AG08395 (cell line): ENCODE data around the gene VAPB.

Experiments
- DNase-seq: peaks from one replicate; pipeline ENCODE4 v3.0.0; 2012; ENCODE audit warnings: mixed read lengths, low spot score

VAPB gene

DNA sequence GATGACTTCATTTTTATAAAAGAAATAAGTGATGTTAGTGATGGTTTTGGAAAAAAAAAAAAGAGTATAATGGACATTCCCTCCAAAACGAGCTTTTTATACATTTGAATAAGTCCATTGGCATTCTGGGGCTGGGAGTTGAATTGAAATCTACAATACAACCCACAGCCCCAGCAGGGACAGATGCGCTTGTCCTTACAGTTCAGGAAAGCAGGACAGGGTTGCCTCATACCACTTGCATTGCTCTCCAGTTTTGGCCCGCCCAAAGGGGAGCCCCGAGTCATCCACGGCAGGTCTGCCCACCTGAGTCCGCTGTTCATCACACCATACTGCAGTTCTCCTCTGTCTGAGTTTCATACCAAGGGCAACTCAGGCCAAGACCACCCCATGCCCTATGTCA, 46.2 kb downstream of the VAPB start:
- DNase-seq = no peak

DNA sequence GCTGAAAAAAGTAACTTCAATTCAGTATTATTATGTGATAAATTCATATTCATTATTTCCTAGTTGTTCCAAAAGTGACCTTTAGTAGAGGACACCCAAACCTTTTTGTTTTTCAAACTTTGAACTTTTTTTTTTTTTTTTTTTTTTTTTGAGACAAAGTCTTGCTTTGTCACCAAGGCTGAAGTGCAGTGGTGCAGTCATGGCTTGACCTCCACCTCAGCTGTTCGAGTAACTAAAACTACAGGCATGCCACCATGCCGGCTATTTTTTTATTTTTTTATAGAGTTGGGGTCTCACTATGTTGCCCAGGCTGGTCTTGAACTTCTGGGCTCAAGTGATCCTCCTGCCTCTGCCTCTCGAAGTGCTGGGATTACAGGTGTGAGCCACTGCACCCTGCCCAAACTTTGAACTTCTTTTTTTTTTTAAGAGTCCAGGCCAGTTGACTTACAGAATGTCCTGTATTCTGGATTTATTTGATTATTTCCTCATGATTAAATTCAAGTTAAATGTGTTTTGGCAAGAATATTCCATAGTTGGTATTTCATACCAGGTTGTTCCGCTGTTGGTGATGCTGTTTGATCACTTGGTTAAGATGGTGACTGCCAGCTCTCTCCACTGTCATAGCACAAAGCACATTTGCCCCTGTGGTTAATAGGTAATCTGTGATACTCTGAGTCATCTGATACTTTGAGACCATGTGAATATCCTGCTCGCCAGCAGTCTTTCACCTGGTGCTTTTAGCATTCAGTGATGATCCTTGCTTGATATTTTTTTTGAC, 48.0 kb downstream of the VAPB start:
- no peak for DNase-seq

DNA sequence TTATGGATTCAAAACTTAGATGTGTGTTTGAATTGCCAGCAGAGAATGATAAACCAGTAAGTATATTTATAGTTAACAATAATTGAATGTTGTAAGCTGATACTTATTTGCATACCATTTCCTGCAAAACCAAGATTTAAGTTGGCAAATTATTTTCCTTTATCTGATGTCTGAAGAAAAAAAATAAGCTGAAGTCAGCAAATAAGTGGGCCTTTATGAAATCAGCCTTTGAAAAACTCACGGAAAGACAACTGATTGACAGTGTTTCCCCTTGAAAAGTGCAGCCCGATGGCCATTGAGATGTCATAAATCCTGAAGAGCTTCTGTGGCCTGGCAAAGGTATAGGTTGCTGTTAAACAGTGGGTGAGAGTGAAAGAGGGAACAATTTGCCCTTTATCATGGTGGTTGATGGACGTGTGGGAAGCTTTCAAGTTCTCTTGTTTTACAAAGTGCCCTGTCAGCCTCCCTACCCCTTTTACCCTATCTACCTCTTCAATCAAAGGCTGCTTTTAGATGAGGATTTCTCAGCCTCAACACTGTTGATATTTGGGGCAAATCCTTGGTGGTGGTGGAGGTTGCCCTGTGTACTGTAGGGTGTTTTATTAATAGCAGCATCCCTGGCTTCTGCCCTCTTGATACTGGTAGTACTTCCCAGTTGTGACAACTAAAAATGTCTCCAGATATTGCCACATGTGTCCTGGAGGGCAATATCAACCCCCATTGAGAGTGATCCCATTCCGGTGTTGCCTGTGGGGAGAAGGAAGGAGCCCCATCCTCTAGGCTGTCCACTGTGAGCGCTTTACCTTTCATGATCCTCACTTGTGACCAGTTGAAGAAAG, 50.2 kb downstream of the VAPB start:
- DNase-seq = no peak

DNA sequence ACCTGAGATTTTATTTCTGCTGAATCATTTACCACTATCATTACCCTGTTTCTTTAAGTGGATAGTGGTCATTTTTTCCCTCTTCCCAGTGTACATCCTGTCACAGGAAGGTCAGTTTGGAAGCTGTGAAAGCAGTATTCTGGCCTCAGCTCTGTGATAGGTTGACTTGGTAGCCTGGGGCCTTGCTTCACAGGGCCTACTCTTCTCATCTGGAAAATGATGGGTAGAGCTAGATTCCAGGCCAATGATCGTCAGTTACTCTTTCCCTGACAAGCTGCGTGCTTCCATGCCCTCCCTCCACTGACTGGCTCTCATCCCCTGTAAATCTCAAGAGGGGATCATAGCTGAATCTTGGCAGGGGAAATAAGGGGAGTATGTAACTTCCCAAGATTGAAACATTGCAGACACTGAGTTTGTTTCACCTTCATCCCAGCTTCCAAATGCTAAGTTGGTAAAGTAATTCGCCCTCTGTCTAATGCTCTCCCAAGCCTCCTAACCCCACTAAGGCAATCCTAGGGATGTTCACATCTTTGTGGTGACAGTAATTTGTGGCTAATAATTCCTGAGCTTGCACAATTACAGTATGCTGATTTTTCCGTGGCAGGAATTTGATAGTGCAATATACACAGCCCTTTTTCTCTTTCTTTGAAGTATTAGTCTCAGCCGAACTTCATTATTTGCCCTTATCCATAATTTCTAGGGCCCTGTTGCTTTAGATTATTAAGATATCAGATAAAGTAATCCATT, 51.2 kb downstream of the VAPB start:
- DNase-seq = no peak

DNA sequence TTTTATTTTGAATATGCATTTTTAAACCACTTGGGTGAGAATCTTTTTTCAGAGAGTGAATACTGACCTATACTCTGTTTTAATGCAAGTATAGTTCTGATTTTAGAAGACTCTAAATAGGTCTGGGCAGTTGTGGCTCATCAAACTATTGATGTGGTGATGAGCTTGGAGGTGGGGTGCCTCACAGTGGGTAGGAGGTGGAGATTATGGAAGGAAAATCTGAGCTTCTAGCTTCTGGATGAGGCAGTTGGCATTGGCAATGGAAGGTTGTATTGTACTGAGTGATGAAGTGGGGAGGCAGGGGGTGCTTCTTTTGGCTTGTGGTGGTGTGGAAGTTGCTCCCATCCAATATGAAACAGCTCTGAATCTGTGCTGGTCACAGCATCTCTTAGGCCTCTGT, 52.7 kb downstream of the VAPB start:
- DNase-seq = no peak

DNA sequence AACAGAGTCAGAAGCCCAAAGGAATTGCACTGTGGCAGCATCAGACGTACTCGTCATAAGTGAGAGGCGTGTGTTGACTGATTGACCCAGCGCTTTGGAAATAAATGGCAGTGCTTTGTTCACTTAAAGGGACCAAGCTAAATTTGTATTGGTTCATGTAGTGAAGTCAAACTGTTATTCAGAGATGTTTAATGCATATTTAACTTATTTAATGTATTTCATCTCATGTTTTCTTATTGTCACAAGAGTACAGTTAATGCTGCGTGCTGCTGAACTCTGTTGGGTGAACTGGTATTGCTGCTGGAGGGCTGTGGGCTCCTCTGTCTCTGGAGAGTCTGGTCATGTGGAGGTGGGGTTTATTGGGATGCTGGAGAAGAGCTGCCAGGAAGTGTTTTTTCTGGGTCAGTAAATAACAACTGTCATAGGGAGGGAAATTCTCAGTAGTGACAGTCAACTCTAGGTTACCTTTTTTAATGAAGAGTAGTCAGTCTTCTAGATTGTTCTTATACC, 55.8 kb downstream of the VAPB start:
- no peak for DNase-seq

DNA sequence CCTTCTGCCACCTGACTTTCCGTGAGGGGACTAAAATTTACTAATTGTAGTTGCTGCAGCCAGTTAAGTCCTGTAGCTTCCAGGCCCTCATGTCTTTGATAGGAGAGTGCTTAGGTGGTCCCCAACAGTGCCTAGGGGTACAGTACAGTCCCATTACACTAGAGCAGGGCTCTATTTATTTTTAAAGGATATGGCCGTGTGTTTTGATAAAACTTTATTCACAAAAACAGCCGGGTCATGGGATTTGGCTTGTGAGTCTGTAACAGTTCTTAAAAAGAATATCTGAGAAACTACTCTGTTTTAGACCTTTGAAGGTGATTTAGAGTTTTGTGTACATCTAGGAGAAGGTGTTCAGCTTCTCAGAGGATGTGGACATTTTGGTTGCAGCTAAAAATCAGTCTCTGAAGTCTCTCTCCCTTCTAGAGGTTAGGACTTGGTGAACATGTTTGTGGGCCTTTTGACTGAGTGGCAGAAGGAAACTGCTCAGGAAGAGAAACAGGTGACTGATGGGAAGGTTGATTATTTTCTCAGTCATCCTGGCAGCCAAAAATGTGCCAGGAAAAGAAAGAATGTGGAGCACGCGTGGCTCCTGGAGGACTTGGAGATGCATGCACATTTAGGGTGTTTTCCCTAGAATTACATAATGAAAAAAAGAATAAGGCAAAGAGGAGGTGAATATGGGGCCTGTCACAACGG, 57.4 kb downstream of the VAPB start:
- DNase-seq = no peak

DNA sequence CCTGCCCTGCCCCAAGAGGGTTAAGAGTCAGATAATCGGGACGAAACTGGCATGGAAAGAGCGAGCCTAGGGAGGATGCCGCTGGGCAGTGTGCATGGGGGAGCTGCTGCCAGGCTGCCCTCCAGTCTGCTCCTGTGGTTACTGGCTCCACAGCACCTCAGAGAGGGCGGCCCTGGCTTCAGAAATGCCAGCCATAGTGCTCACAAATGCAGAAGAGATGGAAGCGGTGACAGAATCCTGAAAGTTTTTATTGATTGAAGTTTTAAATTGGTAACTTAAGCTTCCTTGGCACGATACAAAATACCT, 57.9 kb downstream of the VAPB start:
- DNase-seq = no peak

DNA sequence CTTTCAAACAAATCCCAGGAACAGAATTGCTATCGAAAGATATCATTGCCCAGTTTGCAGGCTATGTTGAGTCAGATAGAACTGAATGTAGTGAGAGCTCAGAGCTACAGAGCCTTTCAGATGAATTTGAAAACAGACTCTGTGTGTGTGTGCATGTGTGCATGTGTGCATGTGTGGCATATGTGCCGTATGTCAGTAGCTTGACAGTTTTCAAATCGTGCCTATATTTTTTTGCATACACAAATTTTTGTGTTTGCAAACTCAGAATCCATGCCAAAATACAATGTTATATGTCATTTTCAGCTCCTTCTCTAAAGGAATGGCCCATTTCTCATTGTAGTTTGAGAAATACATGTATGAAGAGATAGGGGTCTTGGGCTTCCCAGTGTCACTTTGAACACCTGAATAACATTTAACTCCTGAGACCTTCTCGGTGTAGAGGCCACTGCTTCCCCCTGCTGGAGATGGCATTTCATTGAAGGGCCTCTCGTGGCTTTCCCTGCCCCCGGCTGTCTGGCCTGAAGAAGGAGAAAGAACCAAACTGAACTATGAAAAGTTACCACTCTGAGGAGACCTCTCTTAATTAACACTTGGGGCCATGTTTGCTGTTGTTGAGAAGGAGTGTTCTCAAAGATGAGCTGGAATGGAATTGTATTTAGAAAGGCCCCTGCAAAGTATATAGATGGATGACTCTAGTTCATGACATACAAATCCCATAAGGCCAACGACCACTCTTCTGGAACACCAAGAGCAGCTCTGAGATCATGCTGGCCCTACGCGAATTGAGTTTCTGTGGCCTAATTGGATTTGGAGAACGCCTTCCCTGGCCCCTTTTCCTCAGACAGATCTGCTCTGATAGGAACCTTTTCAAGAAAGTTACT, 58.7 kb downstream of the VAPB start:
- peak; percentile 71 for DNase-seq

DNA sequence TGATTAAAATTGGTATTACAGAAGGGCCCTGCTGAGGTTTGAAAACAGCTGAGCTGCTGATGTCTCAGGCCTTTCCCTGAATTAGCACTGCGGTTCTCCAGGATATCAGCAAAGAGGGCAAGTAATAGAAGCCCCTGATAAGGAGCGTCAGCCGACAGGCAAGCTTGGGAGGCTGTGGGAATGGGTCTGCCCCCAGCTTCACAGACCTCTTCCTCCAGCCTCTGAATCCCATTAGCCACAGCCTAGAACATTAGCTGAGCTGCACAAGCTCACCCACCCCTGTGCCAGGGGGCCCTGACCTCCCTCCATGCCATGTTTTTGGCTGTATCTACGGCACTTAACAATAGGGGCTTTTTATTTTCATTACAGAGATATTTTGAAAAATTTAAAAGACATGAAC, 59.9 kb downstream of the VAPB start:
- no peak for DNase-seq

DNA sequence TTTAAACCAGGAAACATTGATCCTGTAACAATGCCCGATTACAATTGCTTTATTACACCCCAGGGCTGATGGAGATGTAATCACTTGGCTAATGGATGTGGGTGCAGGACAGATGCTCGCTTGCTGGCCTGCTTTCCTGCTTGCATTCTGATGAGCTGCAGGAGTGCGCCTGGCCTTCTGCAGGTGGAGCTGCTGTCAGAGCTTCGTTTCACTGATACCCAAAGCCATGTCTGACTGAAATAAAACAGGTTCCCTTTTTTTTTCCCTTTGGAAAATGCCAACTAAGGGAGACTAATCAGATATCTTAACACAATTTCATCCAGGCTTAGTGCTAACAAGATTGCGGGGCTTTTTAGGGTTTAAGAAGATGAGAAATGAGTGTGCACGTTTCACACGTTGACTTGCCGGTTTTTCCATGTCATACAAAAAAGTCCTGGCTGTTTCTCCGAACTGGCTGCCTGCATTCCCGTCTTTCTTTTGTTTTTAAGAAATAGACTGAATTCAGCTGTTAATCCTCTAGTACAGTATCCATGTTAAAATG, 60.7 kb downstream of the VAPB start:
- DNase-seq = no peak

DNA sequence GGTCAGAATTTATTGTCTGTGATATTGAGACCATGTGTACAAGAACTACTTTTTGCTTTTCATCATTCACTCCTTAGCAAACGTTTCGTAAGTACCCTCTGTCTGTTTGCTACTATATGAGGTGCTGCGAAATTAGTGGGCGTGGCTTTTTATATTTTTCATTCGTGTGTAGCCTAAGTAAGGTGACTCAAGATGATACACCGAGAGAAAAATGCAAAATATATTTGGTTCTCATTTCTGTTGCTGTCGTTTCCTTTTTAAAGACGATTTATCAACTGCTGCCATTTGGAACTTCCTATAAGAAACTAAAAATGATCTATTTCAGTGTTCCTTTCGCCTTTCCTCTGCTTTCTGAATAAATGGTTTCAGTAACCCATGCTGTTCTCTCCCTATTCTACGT, 61.2 kb downstream of the VAPB start:
- DNase-seq = no peak

DNA sequence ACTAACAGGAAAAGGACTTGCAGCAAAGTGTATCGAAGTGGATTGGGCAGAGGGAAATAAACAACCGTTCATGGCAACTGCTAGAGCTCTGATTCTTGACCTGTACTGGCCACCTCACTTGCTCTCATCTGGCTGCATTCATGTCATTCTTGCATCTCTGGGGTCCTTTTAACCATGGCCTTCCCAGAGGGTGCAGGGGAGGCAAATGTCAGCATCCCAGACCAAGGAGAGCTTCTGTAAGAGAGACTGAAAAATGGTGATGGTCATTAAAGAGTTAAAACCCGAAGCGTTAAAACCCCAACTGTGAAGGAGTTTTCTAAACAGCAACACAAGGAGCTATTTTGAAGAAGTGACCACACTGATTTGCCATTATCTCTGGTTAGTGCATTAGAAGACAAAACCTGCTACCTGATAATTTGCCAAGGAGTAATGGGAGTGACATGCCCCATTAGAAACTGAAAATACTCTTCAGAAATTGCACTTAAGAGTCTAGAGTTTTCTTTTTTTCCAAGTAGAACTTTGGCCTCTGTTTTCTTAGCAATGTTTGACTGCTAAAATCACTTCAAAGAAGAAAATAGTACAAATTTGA, 63.7 kb downstream of the VAPB start:
- no peak for DNase-seq

DNA sequence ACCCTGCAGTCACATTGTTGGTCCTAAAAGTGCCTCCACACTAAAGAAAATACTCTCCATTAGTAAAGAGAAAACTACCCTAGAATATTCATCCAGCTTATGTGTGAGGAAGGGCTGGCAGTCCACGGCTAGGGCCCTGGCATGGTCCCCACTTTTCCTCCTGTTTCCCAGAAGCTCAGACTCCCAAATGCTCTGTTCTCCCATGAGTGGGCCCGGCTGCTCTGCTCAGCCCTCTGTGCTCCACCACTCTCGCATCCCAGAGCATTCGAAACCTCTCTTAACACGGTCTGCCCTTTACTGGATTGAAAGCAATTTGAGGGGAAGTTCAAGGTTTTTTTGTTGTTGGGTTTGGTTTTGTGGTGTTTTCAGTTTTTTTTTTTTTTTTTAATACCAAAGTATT, 64.4 kb downstream of the VAPB start:
- DNase-seq = no peak

DNA sequence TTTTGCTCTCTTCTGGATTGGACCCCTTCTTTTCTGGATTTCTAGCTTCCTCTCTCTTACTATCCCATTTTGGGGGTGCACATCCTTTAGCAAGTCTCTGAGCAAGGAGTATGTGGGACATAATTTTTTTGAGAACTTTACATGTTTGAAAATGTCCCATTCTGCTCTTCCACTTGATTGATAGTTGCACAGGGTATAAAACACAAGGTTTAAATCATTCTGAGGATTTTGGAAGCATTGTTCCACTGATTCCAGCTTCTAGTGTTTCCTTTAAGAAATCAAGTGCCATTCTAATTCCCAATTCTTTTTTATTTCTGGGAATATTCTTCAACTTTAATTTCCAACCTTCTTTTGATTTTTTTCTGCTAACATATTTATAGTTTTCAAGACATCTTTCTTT, 65.4 kb downstream of the VAPB start:
- DNase-seq = no peak

DNA sequence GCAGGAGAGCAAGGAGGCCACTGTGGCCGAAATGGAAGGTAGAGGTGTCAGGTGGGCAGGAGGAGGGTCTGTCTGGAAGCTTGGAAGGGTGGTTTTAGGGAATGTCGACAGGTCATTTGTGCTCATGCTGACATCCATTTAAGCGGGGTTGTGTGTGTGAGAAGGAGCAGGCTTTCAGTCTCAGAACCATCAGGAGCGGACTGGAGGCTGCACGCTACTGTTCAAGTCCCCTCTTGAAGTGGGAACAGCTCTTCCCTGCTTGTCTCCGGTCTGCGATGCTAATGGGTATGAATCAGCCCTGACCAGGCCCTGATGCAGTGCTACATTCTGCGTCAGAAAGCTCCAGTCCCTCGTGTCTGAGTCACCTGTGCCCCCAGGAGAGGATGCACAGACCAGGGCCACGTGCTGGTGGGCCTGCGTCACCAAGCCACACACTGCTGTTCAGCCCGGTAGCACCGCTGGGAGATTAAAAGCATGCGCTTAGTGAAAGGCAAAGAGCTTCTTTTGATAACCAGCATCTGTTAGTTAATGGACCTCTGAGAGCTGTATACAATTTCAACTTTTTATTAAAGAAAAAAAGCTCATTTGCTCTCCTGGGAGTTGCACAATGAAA, 68.2 kb downstream of the VAPB start:
- no peak for DNase-seq

DNA sequence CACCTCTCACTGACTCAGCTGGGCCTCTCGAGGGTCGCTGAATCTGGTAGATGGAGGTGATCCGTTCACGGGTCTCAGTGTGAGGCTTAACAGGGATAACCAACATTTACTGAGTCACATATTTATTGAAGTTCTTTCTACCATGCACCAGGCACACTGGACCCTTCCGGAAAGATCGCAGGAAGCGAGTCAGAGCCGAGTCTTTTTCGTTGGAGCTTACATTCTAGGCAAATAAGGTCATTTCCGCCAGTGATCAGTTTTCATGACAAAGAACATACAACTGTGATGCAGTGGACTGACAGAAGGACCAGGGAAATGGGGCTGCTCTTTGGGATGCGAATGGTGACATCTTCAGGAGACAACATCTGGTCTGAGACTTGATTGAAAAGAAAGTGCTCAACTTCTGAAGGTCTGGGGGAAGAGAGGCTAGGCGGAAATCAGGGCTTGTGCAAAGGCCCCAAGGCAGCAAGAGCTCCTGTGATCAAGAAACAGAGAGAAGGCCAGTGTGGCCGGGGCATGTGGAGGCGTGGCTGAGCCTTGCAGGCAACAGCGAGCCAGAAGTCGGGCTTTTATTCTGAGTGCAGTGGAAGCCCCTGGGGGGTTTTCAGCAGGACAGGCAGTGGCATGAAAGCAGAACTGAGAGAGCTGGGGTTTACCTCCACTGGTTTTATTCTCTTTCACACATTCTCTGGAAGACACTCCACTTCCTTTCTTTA, 69.5 kb downstream of the VAPB start:
- no peak for DNase-seq

DNA sequence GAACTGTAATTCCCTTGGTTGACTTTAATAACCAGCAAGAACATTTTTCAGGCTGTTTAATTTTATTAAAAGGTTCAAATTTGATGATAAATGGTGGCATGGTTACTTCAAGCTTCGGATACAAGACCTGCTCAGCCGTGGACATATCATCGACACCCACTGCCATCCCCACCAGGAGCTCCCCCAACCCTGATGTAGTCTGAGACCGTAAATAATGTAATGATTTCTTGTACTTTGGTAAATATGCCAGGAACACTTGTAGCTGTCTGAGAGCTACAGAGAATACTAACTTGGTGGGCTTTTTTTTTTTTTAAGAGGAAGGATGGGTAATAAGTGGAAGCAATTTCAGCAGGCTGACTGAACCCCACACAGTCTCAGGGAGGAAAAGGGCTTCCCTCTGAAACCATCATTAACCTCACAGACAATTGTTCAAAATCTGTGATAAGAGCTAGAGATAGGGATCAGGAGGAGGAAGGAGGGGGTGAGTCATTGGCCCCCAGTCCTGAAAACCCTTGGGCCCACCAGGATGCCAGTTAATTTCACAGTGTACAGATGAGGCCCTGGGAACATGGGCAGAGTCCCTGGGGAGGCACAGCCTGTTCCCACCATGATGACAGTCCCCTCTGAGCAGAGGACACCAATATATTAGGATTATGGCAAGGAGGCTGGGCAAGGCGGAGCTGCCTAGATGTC, 70.2 kb downstream of the VAPB start:
- DNase-seq = no peak

DNA sequence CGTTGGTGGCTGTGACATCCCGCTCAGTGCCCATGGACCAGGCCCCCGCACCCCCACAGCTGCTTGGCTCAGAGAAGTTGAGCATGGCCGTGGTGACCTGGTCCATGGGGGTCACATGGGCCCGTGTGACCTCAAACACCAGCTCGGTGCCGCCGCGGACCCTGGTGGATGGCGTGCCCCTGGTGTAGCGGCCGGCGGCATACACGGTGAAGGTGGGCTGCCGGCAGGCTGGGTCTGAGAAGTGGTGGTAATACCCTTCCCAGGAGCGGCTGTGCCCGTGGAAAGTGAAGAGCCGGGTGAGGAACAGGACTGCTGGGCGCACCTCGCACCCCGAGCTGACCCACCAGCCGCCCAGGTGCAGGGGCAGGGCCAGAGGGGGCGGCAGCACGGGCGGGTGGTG, 72.1 kb downstream of the VAPB start:
- DNase-seq = no peak
